ENCODE results near the gene CCR9. TPM values are rescaled to one million over a fixed set of nuclear protein-coding genes. Genes with fewer than 3 reads are reported as not detected.
"Not testable (repeated sequence)": the region's sequence is repeated elsewhere in the genome, so short reads cannot be mapped to it uniquely, and the experiment has no call there.

CCR9 gene, protein sequence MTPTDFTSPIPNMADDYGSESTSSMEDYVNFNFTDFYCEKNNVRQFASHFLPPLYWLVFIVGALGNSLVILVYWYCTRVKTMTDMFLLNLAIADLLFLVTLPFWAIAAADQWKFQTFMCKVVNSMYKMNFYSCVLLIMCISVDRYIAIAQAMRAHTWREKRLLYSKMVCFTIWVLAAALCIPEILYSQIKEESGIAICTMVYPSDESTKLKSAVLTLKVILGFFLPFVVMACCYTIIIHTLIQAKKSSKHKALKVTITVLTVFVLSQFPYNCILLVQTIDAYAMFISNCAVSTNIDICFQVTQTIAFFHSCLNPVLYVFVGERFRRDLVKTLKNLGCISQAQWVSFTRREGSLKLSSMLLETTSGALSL
- 0.94 TPM for total RNA-seq

DNA sequence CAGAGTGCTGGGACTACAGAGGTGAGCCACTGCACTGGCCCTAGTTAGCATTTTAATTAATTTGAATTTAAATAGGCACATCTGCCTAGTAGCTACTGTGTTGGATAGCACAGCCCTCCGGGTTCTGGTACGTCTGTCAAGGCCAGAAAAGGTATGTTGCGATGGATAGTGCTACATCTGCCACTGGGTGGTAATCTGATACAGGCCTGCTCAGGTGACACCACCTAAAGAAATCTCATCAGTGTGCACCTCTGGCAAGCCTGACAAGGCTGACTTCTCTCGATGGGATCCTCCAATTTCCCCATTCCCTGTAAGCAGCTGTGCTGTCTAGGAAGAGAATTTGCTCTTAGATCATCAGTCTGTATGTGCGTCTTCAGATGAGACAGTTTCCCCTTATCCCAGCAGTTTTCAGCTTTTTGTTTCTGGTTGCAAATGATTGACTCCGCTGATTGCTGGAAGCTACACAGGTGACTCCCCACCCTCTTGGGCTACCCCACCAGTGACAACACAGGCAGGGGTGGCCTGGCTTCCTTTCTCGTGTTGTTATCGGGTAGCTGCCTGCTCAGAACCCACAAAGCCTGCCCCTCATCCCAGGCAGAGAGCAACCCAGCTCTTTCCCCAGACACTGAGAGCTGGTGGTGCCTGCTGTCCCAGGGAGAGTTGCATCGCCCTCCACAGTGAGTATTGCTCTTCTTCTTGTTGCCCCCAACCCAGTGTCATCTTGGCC, at the start of gene CCR9:
Gene CCR9 (plus strand): TSS at position 565 of the 727 bp plus-strand sequence. CDS start 8,391 bp downstream, outside the sequence.
- Histone ChIP-seq H3K9me3 (ENCODE audit: low read depth, low read length) (no peaks in the 10 kb centered on the region), H3K27me3 (ENCODE audit: insufficient read depth, low read length) (peaks cover 3% of the 10 kb centered on the region), H3K4me1 (ENCODE audit: insufficient read depth, low read length) (peaks cover 10% of the 10 kb centered on the region), H3K4me3 (ENCODE audit: low read length) (no peak within 1 kb of the TSS)

DNA sequence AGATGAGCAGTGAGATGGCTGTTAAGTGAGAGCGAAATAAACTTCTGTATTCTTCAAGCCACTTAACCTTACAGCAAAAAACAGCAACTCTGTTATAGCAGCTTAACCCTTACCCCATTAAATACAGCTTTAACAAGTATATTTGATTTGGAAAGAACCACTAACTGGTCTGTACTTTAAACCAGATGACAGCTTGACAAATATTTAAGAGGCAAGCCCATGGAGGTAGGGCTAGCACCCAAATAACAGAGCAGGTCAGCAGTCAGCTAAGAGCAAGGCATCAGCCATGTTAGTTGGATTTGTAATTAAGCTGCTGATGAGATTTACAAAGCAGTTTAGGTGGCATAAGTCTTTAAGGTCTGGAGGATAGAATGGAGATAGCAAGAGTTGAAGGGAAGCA, 47.9 kb upstream of the CCR9 start:
- no peaks in the 10 kb centered on the region for H3K9me3 ChIP-seq (ENCODE audit: low read depth, low read length)
- no peak overlapping the region for H3K4me3 ChIP-seq (ENCODE audit: low read length)
- H3K4me1 ChIP-seq (ENCODE audit: insufficient read depth, low read length): peaks cover 16% of the 10 kb centered on the region
- no peaks in the 10 kb centered on the region for H3K27me3 ChIP-seq (ENCODE audit: insufficient read depth, low read length)

DNA sequence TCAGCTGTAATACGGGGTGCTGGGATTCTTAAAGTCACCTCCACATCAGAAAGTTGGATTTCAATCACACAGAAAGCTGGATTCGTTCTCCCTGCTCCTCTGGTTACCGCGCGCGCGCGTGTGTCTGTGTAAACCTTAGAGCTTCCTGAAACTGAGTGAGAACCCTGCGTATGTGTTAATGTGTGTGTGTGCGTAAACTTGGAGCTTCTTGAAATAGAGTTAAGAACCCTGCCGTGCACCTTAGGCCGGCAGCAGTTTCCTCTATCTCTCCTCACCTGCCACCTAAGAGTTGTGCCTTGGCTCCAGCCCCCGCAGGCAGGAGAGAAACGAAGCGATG, 45.0 kb upstream of the CCR9 start:
- Histone ChIP-seq H3K27me3 (ENCODE audit: insufficient read depth, low read length) (no peaks in the 10 kb centered on the region), H3K4me3 (ENCODE audit: low read length) (peak overlapping the region; percentile 67), H3K9me3 (ENCODE audit: low read depth, low read length) (no peaks in the 10 kb centered on the region), H3K4me1 (ENCODE audit: insufficient read depth, low read length) (peaks cover 16% of the 10 kb centered on the region)

DNA sequence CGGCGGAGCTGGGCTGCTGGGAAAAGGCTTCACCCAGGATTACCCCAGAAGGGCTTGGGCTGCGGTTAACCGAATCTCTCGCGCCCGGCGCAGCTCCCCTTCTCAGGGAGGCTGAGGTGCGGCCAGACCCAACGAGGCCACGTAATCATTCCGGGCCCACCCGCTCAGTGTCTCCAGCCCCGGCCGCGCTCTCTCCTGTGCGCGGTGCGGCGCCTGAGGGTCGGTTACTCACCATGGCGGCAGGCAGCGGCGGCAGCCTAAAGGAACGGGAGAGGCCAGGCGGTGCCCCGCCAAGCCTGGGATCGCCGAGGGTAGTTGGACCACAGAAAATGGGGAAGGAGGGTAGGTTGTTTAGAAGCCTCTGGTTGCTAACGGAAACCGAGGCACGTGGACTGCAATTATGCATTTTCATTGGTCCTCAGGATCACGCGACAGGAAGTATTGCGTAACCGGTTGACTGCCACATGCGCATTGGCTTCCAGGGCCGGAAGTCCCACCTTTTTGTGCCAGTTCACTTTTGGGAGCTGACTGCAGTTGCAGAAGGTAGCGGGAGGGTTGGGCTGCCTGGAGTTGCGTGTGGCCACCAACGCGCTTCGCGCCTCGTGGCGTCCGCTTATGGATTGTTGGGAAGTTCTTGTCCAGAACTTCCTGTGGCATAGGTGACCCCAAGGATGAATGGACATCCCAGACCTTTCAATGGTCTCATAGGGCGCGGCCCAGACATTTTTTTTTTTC, 44.4 kb upstream of the CCR9 start, which contains the start of gene LZTFL1:
Gene LZTFL1 (minus strand): TSS at position 363 of the 735 bp plus-strand sequence. CDS start 128 bp downstream, at position 235.
- Histone ChIP-seq H3K27me3 (ENCODE audit: insufficient read depth, low read length) (no peaks in the 10 kb centered on the region), H3K4me1 (ENCODE audit: insufficient read depth, low read length) (peaks cover 16% of the 10 kb centered on the region), H3K9me3 (ENCODE audit: low read depth, low read length) (no peaks in the 10 kb centered on the region), H3K4me3 (ENCODE audit: low read length) (peak within 1 kb of the TSS; percentile 67)

DNA sequence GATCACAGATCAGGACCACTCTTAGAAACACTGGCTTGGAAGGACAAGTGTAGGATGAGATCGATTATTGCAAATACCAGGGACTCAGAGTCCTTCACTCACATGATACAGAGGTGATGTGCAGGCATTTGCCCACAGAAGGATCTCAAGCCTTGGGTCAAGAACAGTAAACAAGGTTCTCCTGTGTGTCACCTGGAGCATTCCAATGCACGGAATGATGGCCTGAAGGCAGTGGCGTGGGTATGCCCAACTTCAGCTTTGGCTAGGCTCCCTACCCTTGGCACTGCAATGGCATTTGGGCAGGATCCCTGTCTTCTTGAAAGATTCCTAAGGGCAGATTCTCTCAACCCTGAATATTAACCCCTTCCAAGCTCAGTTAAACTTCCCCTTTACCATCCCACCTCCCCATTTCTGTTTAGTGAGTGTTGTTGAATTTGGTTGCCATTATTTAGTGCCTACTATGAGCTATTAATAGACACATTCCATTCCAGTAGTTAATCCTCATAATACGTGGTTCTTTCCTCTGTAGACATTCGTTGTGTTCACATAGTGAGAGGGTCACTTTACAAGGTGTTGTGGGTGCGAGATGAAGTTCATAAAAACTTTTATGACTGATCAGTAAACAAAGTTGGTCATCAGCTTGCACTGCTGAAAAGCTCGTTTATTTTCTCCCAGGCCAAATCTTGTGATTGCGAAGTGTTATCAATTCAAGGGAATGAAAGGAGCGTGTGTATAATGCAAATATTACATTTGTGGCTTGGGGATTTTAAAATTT, 43.3 kb upstream of the CCR9 start:
- Histone ChIP-seq H3K4me1 (ENCODE audit: insufficient read depth, low read length) (peaks cover 16% of the 10 kb centered on the region), H3K4me3 (ENCODE audit: low read length) (no peak overlapping the region), H3K9me3 (ENCODE audit: low read depth, low read length) (no peaks in the 10 kb centered on the region), H3K27me3 (ENCODE audit: insufficient read depth, low read length) (no peaks in the 10 kb centered on the region)

DNA sequence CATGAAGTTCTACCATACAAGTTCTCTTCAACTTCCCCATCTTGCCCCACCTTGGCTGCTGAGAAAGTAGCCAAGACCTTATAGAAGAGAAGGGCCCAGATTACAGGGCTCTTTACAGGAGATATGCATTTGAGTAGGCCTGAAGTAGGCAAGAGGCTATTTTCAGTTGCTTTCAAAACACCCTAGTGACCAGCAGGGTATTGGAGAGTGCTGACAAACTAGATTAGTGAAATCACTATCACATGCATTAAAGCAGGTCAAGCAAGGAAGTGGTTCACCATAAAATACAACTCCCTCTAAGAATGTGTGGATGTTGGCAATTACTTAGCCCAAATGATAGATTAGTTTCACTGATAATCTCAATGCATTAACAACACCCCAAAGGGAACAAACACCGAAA, 41.7 kb upstream of the CCR9 start:
- no peaks in the 10 kb centered on the region for H3K9me3 ChIP-seq (ENCODE audit: low read depth, low read length)
- H3K4me3 ChIP-seq (ENCODE audit: low read length): no peak overlapping the region
- H3K27me3 ChIP-seq (ENCODE audit: insufficient read depth, low read length): no peaks in the 10 kb centered on the region
- H3K4me1 ChIP-seq (ENCODE audit: insufficient read depth, low read length): peaks cover 16% of the 10 kb centered on the region

DNA sequence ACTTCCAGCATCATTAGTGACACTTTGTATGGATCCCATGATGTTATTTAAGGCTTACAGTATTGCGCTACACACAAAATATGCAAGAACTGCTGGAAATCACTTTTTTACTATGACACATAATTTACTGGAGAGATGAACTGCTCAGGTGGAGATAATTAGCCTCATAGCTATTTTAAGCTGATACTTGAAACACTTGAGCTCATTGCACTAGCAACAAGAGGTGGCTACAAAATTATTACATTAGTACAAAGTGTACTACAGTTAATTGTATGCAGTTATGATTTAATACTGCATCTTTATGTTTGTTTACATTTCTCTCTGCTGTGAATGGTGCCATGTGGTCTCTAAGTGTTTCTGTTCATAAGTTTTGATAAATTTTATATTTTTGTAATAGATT, 38.0 kb upstream of the CCR9 start:
- no peaks in the 10 kb centered on the region for H3K9me3 ChIP-seq (ENCODE audit: low read depth, low read length)
- H3K4me1 ChIP-seq (ENCODE audit: insufficient read depth, low read length): no peaks in the 10 kb centered on the region
- no peaks in the 10 kb centered on the region for H3K27me3 ChIP-seq (ENCODE audit: insufficient read depth, low read length)
- H3K4me3 ChIP-seq (ENCODE audit: low read length): no peak overlapping the region

DNA sequence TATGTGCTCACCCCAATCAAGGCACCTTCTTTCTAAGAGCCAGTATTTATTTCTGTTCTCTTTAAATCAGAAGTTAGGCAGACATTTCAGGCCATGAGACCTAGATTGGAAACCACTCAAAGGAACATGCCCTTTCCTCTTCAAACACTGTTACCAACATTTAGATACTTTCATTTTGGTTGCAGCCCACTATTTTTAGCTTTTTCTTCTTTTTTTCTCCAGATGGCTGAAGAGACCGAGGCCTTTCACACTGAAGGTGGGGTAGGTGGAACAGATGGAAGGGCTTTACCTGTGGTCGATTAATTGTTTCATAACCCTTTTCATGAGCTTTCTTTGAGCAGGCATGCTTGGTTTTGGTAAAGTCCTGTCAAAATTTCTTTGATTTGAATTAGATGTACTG, 33.5 kb upstream of the CCR9 start:
- H3K9me3 ChIP-seq (ENCODE audit: low read depth, low read length): no peaks in the 10 kb centered on the region
- no peaks in the 10 kb centered on the region for H3K27me3 ChIP-seq (ENCODE audit: insufficient read depth, low read length)
- H3K4me1 ChIP-seq (ENCODE audit: insufficient read depth, low read length): no peaks in the 10 kb centered on the region
- no peak overlapping the region for H3K4me3 ChIP-seq (ENCODE audit: low read length)

DNA sequence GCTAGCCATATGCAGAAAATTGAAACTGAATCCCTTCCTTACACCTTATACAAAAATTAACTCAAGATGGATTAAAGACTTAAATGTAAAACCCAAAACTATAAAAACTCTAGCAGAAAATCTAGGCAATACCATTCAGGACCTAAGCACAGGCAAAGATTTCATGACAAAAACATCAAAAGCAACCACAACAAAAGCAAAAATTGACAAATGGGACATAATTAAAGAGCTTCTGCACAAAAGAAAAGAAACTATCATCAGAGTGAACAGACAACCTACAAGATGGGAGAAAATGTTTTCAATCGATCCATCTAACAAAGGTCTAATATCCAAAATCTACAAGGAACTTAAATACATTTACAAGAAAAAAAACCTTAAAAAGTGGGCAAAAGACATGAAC, 30.0 kb upstream of the CCR9 start:
- H3K4me1 ChIP-seq (ENCODE audit: insufficient read depth, low read length); H3K27me3 ChIP-seq (ENCODE audit: insufficient read depth, low read length); H3K4me3 ChIP-seq (ENCODE audit: low read length); H3K9me3 ChIP-seq (ENCODE audit: low read depth, low read length): not testable (repeated sequence)

DNA sequence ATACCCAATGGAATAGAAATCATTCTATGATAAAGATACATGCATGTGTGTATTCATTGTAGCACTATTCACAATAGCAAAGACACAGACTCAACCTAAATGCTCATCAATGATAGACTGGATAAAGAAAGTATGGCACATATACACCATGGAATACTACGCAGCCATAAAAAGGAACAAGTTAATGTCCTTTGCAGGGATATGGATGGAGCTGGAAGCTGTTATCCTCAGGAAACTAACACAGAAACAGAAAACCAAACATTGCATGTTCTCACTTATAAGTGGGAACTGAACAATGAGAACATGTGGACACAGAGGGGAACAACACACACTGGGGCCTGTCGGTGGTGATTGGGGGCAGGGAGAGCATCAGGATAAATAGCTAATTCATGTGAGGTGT, 29.3 kb upstream of the CCR9 start:
- H3K4me3 ChIP-seq (ENCODE audit: low read length); H3K9me3 ChIP-seq (ENCODE audit: low read depth, low read length); H3K4me1 ChIP-seq (ENCODE audit: insufficient read depth, low read length); H3K27me3 ChIP-seq (ENCODE audit: insufficient read depth, low read length): not testable (repeated sequence)

DNA sequence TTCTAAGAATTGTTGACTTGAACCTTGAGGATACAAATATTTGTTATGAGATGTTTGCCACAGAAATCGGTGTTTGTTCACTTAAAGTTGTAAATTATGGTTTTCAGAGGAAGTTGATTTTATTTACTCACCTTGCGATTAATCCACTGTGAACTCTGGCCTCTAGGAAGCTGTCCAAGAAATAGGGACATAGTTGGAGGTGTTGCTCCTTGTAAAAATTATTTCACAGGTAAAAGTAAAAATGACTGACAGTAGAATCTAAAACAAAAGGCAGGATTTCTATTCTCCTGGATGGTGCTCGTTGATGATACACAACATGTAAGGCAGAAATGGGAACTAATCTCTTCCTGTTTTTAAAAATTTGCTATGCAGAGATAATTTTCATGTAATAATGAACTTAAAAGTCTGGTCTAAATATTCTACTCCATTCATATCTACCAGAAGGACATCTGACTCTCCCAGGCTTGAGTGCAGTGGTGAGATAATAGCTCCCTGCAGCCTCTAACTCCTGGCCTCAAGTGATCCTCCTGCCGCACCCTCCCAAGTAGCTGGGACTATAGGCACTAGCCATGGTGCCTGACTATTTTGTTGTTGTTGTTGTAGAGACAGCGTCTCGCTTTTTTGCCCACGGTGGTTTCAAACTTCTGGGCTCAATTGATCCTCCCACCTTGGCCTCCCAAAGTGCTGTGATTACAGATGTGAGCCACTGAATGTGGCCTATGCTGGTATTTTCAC, 27.4 kb upstream of the CCR9 start:
- Histone ChIP-seq H3K27me3 (ENCODE audit: insufficient read depth, low read length) (no peaks in the 10 kb centered on the region), H3K9me3 (ENCODE audit: low read depth, low read length) (no peaks in the 10 kb centered on the region), H3K4me1 (ENCODE audit: insufficient read depth, low read length) (no peaks in the 10 kb centered on the region), H3K4me3 (ENCODE audit: low read length) (no peak overlapping the region)

DNA sequence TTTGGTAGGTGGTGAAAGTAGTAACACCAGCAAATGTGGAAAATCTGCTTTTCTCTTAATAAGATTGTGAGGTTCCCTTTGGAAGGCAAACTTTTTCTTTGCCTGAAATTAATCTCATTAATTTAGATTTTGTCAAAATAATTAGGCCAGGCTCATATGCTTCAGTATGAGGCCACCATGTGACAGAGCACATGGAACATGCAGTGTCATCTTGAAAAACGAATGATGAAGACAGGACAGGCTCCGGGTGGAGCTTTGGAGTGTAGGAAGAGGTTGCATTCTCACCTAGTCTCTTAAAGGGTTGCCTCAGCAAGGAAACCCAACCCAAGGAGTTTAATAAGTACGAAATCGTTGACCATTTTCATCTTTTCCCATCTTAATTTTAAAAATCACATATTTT, 25.9 kb upstream of the CCR9 start:
- Histone ChIP-seq H3K4me1 (ENCODE audit: insufficient read depth, low read length) (peaks cover 5% of the 10 kb centered on the region), H3K4me3 (ENCODE audit: low read length) (no peak overlapping the region), H3K9me3 (ENCODE audit: low read depth, low read length) (no peaks in the 10 kb centered on the region), H3K27me3 (ENCODE audit: insufficient read depth, low read length) (no peaks in the 10 kb centered on the region)

DNA sequence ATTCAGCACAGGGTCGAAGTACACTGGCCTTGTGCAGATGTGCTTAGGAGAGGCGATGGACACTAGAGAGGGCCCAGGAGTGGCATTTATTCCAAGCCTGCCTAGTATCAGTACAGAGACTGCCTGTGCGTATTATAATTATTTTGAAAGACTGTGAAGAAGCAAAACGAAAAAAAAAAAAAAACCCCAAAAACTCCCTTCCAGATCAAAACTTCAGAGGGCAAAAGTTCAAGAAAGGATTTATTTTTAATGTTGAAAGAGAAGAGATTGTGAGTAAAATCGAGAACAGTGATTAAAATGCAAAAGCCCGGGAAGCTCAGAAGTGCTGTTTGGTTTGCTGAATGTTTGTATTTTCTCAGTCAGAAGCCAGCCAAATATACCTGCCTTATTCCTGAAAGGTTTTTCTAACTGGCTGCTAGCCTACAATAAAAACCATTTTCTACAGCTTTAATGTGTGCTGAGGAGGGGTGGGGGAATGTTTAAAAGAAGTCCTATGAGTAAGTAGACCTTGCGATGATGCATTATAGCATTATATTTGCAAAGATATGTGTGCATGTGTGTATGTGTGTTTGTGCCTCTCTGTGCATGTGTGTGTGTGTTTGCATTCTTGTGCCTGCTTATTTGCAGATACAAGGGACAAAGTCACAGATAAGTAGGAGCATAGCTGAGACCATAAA, 25.2 kb upstream of the CCR9 start:
- no peak overlapping the region for H3K4me3 ChIP-seq (ENCODE audit: low read length)

More for the DNA sequence above, 25.2 kb upstream of the CCR9 start:
- Histone ChIP-seq H3K9me3 (ENCODE audit: low read depth, low read length) (no peaks in the 10 kb centered on the region), H3K4me1 (ENCODE audit: insufficient read depth, low read length) (peaks cover 5% of the 10 kb centered on the region), H3K27me3 (ENCODE audit: insufficient read depth, low read length) (no peaks in the 10 kb centered on the region)
